ENCODE measurements around the gene ANKRD52. TPM values are rescaled to one million over a fixed set of nuclear protein-coding genes. Genes with fewer than 3 reads are reported as not detected.
A peak's percentile ranks its signal among the peaks of the same experiment; 100 is the strongest.

ANKRD52 gene
- total and polyA plus RNA-seq, 2 experiments from 2014 or later, result 20.3 to 25.2 TPM

DNA sequence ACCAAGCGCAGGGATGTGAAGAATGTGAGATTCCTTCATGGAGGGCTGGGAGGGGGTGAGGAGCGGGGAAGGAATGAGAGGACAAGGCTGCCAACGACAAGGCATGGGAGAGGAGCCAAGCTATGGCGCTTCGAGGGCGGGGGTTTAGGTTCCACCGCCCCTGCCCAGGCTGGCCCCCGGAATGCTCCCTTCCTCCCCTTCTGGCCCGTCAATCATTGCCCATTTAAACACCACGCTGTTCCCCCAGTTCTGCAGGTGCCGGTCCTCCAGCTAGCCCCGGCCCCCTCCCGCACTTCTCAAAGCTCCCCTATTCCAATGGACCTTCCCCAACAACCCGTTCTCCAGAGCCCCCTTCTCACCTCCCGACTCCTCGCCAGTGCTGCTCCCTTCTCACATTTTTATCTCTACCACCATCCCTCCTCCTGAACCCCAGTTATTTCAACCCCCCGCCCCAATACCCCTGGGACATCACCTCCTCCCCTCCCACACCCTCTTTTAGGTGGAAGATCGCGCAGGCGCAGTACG, 36.9 kb downstream of the ANKRD52 start:
- Mint-ChIP-seq H3K27ac (peak overlapping the region; percentile 99), H3K36me3 (ENCODE audit: low read depth) (peaks cover 28% of the 10 kb centered on the region), H3K4me1 (peaks cover 34% of the 10 kb centered on the region), H3K27me3 (ENCODE audit: insufficient read depth, low read depth, poor library complexity) (peaks cover 5% of the 10 kb centered on the region), H3K9me3 (peaks cover 3% of the 10 kb centered on the region; the same call in 1 of the 3 replicates), H3K4me3 (peak overlapping the region; percentile 93)
- no peaks in the 10 kb centered on the region for H3K9me2 ChIP-seq (ENCODE audit: insufficient read depth)
- no peaks in the 10 kb centered on the region for H3K27me3 ChIP-seq (ENCODE audit: insufficient read depth)
- no peak overlapping the region for H2AFZ ChIP-seq
- peaks cover 6% of the 10 kb centered on the region for H4K20me1 ChIP-seq (replicated peaks; ENCODE audit: insufficient read depth)
- H3K79me2 ChIP-seq (replicated peaks; ENCODE audit: insufficient read depth), result peaks cover 45% of the 10 kb centered on the region
- ATAC-seq (peak; percentile 13), DNase-seq (ENCODE audit: low spot score) (peak; percentile 81)
- peak overlapping the region; percentile 98 for H3K27ac ChIP-seq (ENCODE audit: low read depth)
- H3K4me2 ChIP-seq, result peak overlapping the region; percentile 90
- H3K36me3 ChIP-seq (ENCODE audit: insufficient read depth), result peaks cover 7% of the 10 kb centered on the region
- TF ChIP-seq STAT1 (IDR thresholded peaks at IDR 0.05; ENCODE audit: unreplicated experiment), result no peak
- no peak for TF ChIP-seq EZH2phosphoT487 (IDR thresholded peaks at IDR 0.05; ENCODE audit: unreplicated experiment)
- TF ChIP-seq, protein P1, sequence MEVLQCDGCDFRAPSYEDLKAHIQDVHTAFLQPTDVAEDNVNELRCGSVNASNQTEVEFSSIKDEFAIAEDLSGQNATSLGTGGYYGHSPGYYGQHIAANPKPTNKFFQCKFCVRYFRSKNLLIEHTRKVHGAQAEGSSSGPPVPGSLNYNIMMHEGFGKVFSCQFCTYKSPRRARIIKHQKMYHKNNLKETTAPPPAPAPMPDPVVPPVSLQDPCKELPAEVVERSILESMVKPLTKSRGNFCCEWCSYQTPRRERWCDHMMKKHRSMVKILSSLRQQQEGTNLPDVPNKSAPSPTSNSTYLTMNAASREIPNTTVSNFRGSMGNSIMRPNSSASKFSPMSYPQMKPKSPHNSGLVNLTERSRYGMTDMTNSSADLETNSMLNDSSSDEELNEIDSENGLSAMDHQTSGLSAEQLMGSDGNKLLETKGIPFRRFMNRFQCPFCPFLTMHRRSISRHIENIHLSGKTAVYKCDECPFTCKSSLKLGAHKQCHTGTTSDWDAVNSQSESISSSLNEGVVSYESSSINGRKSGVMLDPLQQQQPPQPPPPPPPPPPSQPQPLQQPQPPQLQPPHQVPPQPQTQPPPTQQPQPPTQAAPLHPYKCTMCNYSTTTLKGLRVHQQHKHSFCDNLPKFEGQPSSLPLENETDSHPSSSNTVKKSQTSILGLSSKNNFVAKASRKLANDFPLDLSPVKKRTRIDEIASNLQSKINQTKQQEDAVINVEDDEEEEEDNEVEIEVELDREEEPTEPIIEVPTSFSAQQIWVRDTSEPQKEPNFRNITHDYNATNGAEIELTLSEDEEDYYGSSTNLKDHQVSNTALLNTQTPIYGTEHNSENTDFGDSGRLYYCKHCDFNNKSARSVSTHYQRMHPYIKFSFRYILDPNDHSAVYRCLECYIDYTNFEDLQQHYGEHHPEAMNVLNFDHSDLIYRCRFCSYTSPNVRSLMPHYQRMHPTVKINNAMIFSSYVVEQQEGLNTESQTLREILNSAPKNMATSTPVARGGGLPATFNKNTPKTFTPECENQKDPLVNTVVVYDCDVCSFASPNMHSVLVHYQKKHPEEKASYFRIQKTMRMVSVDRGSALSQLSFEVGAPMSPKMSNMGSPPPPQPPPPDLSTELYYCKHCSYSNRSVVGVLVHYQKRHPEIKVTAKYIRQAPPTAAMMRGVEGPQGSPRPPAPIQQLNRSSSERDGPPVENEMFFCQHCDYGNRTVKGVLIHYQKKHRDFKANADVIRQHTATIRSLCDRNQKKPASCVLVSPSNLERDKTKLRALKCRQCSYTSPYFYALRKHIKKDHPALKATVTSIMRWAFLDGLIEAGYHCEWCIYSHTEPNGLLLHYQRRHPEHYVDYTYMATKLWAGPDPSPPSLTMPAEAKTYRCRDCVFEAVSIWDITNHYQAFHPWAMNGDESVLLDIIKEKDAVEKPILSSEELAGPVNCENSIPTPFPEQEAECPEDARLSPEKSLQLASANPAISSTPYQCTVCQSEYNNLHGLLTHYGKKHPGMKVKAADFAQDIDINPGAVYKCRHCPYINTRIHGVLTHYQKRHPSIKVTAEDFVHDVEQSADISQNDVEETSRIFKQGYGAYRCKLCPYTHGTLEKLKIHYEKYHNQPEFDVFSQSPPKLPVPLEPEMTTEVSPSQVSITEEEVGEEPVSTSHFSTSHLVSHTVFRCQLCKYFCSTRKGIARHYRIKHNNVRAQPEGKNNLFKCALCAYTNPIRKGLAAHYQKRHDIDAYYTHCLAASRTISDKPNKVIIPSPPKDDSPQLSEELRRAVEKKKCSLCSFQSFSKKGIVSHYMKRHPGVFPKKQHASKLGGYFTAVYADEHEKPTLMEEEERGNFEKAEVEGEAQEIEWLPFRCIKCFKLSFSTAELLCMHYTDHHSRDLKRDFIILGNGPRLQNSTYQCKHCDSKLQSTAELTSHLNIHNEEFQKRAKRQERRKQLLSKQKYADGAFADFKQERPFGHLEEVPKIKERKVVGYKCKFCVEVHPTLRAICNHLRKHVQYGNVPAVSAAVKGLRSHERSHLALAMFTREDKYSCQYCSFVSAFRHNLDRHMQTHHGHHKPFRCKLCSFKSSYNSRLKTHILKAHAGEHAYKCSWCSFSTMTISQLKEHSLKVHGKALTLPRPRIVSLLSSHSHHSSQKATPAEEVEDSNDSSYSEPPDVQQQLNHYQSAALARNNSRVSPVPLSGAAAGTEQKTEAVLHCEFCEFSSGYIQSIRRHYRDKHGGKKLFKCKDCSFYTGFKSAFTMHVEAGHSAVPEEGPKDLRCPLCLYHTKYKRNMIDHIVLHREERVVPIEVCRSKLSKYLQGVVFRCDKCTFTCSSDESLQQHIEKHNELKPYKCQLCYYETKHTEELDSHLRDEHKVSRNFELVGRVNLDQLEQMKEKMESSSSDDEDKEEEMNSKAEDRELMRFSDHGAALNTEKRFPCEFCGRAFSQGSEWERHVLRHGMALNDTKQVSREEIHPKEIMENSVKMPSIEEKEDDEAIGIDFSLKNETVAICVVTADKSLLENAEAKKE (CRISPR knock-in tag; IDR thresholded peaks at IDR 0.05), result no peak
- no peak for TF ChIP-seq NANOG (IDR thresholded peaks at IDR 0.05; ENCODE audit: borderline replicate concordance)
- TF ChIP-seq EZH2 (IDR thresholded peaks at IDR 0.05; ENCODE audit: low read depth, unreplicated experiment), result no peak
- TF ChIP-seq, protein P2, sequence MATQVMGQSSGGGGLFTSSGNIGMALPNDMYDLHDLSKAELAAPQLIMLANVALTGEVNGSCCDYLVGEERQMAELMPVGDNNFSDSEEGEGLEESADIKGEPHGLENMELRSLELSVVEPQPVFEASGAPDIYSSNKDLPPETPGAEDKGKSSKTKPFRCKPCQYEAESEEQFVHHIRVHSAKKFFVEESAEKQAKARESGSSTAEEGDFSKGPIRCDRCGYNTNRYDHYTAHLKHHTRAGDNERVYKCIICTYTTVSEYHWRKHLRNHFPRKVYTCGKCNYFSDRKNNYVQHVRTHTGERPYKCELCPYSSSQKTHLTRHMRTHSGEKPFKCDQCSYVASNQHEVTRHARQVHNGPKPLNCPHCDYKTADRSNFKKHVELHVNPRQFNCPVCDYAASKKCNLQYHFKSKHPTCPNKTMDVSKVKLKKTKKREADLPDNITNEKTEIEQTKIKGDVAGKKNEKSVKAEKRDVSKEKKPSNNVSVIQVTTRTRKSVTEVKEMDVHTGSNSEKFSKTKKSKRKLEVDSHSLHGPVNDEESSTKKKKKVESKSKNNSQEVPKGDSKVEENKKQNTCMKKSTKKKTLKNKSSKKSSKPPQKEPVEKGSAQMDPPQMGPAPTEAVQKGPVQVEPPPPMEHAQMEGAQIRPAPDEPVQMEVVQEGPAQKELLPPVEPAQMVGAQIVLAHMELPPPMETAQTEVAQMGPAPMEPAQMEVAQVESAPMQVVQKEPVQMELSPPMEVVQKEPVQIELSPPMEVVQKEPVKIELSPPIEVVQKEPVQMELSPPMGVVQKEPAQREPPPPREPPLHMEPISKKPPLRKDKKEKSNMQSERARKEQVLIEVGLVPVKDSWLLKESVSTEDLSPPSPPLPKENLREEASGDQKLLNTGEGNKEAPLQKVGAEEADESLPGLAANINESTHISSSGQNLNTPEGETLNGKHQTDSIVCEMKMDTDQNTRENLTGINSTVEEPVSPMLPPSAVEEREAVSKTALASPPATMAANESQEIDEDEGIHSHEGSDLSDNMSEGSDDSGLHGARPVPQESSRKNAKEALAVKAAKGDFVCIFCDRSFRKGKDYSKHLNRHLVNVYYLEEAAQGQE (IDR thresholded peaks at IDR 0.05; ENCODE audit: unreplicated experiment), result no peak
- no peak for TF ChIP-seq CREB1 (CRISPR knock-in tag; IDR thresholded peaks at IDR 0.05; ENCODE audit: low read depth)
- TF ChIP-seq POLR2AphosphoS5 (IDR thresholded peaks at IDR 0.05; ENCODE audit: low read depth), result no peak
- TF ChIP-seq ZNF114 (CRISPR knock-in tag; IDR thresholded peaks at IDR 0.05), result no peak
- TF ChIP-seq, protein P3, sequence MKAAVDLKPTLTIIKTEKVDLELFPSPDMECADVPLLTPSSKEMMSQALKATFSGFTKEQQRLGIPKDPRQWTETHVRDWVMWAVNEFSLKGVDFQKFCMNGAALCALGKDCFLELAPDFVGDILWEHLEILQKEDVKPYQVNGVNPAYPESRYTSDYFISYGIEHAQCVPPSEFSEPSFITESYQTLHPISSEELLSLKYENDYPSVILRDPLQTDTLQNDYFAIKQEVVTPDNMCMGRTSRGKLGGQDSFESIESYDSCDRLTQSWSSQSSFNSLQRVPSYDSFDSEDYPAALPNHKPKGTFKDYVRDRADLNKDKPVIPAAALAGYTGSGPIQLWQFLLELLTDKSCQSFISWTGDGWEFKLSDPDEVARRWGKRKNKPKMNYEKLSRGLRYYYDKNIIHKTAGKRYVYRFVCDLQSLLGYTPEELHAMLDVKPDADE (IDR thresholded peaks at IDR 0.05), result no peak
- TF ChIP-seq ZNF331 (CRISPR knock-in tag; IDR thresholded peaks at IDR 0.05; ENCODE audit: low read depth), result no peak
- TF ChIP-seq JUNB (IDR thresholded peaks at IDR 0.05; ENCODE audit: unreplicated experiment), result no peak
- TF ChIP-seq, protein P4, sequence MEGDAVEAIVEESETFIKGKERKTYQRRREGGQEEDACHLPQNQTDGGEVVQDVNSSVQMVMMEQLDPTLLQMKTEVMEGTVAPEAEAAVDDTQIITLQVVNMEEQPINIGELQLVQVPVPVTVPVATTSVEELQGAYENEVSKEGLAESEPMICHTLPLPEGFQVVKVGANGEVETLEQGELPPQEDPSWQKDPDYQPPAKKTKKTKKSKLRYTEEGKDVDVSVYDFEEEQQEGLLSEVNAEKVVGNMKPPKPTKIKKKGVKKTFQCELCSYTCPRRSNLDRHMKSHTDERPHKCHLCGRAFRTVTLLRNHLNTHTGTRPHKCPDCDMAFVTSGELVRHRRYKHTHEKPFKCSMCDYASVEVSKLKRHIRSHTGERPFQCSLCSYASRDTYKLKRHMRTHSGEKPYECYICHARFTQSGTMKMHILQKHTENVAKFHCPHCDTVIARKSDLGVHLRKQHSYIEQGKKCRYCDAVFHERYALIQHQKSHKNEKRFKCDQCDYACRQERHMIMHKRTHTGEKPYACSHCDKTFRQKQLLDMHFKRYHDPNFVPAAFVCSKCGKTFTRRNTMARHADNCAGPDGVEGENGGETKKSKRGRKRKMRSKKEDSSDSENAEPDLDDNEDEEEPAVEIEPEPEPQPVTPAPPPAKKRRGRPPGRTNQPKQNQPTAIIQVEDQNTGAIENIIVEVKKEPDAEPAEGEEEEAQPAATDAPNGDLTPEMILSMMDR (conservative IDR thresholded peaks at IDR 0.05; ENCODE audit: low read depth in 2 of 2), result no peak
- peaks cover 30% of the 10 kb centered on the region for H3K4me1 ChIP-seq (ENCODE audit: insufficient read depth)
- peaks cover 20% of the 10 kb centered on the region; the same call in 1 of the 2 replicates for H3F3A ChIP-seq (replicated peaks; ENCODE audit: low read depth)
- H3K4me3 ChIP-seq, result peak overlapping the region; percentile 74
